ENCODE data around the gene ZNF616. TPM values are rescaled to one million over a fixed set of nuclear protein-coding genes. Genes with fewer than 3 reads are reported as not detected.
A peak's percentile ranks its signal among the peaks of the same experiment; 100 is the strongest.

The ZNF616 gene
- total and polyA plus RNA-seq, 2 donors from 2014 or later: 3.2 to 12.8 TPM

DNA sequence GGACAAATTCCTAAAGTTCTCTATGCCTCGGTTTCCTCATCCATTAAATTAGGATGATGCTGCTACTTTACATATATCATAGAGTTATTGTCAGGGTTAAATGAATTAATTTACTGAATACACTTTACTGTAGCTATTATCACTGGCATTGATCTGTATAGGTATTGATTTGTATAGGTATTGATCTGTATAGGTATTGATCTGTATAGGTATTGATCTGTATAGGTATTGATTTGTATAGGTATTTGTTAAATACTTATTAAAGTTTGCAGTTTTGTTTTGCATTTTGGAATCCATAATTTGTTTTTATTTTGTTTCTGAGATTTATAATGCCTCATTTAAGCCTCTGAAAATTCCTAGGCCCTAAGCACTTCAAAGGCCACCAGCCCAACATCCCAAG, 47.7 kb upstream of the ZNF616 start:
- intact Hi-C loops (cut with DNase I): no loop called here
- DNase-seq (no peak), FAIRE-seq (no peak)
- H3K4me3 ChIP-seq (ENCODE audit: low read length in 3 of 3): no peak overlapping the region
- H3K27me3 ChIP-seq (ENCODE audit: control insufficient read depth, insufficient read depth, low read length): no peaks in the 10 kb centered on the region
- H3K9ac ChIP-seq (ENCODE audit: low read length in 3 of 3): no peak overlapping the region
- TF ChIP-seq, protein P1, sequence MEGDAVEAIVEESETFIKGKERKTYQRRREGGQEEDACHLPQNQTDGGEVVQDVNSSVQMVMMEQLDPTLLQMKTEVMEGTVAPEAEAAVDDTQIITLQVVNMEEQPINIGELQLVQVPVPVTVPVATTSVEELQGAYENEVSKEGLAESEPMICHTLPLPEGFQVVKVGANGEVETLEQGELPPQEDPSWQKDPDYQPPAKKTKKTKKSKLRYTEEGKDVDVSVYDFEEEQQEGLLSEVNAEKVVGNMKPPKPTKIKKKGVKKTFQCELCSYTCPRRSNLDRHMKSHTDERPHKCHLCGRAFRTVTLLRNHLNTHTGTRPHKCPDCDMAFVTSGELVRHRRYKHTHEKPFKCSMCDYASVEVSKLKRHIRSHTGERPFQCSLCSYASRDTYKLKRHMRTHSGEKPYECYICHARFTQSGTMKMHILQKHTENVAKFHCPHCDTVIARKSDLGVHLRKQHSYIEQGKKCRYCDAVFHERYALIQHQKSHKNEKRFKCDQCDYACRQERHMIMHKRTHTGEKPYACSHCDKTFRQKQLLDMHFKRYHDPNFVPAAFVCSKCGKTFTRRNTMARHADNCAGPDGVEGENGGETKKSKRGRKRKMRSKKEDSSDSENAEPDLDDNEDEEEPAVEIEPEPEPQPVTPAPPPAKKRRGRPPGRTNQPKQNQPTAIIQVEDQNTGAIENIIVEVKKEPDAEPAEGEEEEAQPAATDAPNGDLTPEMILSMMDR (IDR thresholded peaks at IDR 0.05; ENCODE audit: borderline replicate concordance, extremely low read depth, insufficient read depth): no peak
- no peak overlapping the region for H3K27ac ChIP-seq (ENCODE audit: low read depth in 2 of 2, low read length in 2 of 2)
- no peaks in the 10 kb centered on the region for H3K9me3 ChIP-seq (ENCODE audit: control insufficient read depth in 2 of 3, insufficient read depth in 1 of 3, low read length in 3 of 3)
- H3K36me3 ChIP-seq (ENCODE audit: control insufficient read depth in 2 of 3, insufficient read depth in 3 of 3, low read length in 3 of 3): no peaks in the 10 kb centered on the region
- peaks cover 11 to 18% (median 17%) of the 10 kb centered on the region in 3 donors for H3K4me1 ChIP-seq (ENCODE audit: control insufficient read depth in 2 of 3, insufficient read depth in 2 of 3, low read depth in 1 of 3, low read length in 3 of 3)

DNA sequence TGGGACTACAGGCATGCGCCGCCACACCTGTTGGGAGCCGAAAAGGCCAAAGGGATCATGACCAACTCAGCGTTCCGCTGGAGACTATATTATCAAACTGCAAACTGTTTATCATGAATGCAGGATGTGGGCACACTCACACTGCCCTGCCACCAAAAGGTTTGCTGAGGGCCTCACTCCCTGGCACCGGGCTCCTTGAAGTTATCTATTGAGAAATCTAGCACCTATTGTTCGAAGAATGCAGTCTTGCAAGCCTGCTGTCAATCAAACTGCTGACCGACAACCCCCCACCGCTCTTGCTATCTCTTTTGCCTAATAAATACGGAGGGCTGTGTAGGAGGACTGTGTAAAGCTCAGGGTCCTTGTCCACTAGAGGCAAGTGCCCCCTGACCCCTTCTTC, 36.8 kb upstream of the ZNF616 start:
- H3K27ac ChIP-seq (ENCODE audit: low read depth in 2 of 2, low read length in 2 of 2): no peak overlapping the region
- H3K9me3 ChIP-seq (ENCODE audit: control insufficient read depth in 2 of 3, insufficient read depth in 1 of 3, low read length in 3 of 3): no peaks in the 10 kb centered on the region
- FAIRE-seq: no peak
- TF ChIP-seq, protein P1 (IDR thresholded peaks at IDR 0.05; ENCODE audit: borderline replicate concordance, extremely low read depth, insufficient read depth): no peak
- H3K9ac ChIP-seq (ENCODE audit: low read length in 3 of 3): no peak overlapping the region
- H3K4me3 ChIP-seq (ENCODE audit: low read length in 3 of 3): no peak overlapping the region
- no peak for DNase-seq
- H3K27me3 ChIP-seq (ENCODE audit: control insufficient read depth, insufficient read depth, low read length): no peaks in the 10 kb centered on the region
- H3K4me1 ChIP-seq (ENCODE audit: control insufficient read depth in 2 of 3, insufficient read depth in 2 of 3, low read depth in 1 of 3, low read length in 3 of 3): peaks cover 3 to 5% (median 4%) of the 10 kb centered on the region in 3 donors
- intact Hi-C loops (cut with DNase I): no loop called here
- no peaks in the 10 kb centered on the region for H3K36me3 ChIP-seq (ENCODE audit: control insufficient read depth in 2 of 3, insufficient read depth in 3 of 3, low read length in 3 of 3)

DNA sequence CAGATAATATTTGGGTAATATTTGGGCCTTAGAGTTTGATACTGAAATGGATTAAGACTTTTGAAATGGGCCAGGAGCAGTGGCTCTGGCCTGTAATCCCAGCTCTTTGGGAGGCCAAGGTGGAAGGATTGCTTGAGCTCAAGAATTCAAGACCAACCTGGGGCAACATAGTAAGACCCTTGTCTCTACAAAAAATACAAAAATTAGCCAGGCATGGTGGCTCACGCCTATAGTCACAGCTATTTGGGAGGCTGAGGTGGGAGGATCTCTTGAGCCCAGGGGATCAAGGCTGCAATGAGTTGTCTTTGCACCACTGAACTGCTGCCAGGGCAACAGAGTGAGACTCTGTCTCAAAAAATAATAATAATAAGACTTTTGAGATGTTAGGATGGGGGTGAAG, 32.6 kb upstream of the ZNF616 start:
- Histone ChIP-seq H3K36me3 (ENCODE audit: control insufficient read depth in 2 of 3, insufficient read depth in 3 of 3, low read length in 3 of 3) (peaks cover 2 to 6% (median 6%) of the 10 kb centered on the region in 3 donors), H3K27me3 (ENCODE audit: control insufficient read depth, insufficient read depth, low read length) (no peaks in the 10 kb centered on the region), H3K9me3 (ENCODE audit: control insufficient read depth in 2 of 3, insufficient read depth in 1 of 3, low read length in 3 of 3) (no peaks in the 10 kb centered on the region), H3K27ac (ENCODE audit: low read depth in 2 of 2, low read length in 2 of 2) (peak overlapping the region in 1 of 2 donors; percentile 92), H3K4me3 (ENCODE audit: low read length in 3 of 3) (peak overlapping the region in 1 of 3 donors; percentile 98), H3K4me1 (ENCODE audit: control insufficient read depth in 2 of 3, insufficient read depth in 2 of 3, low read depth in 1 of 3, low read length in 3 of 3) (peaks cover 3 to 10% (median 7%) of the 10 kb centered on the region in 3 donors), H3K9ac (ENCODE audit: low read length in 3 of 3) (peak overlapping the region in 1 of 3 donors; percentile 92)
- TF ChIP-seq, protein P1 (IDR thresholded peaks at IDR 0.05; ENCODE audit: borderline replicate concordance, extremely low read depth, insufficient read depth): no peak
- intact Hi-C loops (cut with DNase I): no loop called here
- DNase-seq: no peak
- FAIRE-seq: no peak

Data from kidney (tissue), 14 donors.